Limb (tissue), 2 donors: ENCODE results near the gene TLR9.
A peak's percentile ranks its signal among the peaks of the same experiment; 100 is the strongest.

Source experiments
- DNase-seq, 2 donors: peaks; one replicate each; pipeline ENCODE4 v3.0.0-alpha.2; 2016; ENCODE audit errors: extremely low spot score in 2 of 2

Gene TLR9

GRCh38 chr3:52246728-52247408 lies 21.4 kb upstream of the TLR9 start:
- DNase-seq, result peak in 1 of 2 donors; percentile 29

GRCh38 chr3:52246264-52246620 lies 20.8 kb upstream of the TLR9 start:
- no peak for DNase-seq

GRCh38 chr3:52245322-52246263 lies 20.1 kb upstream of the TLR9 start, which contains the start of gene PPM1M:
PPM1M (plus strand) TSS chr3:52245759; CDS start chr3:52245825, 66 bp downstream.
- DNase-seq, result peak; percentile 57 to 77

GRCh38 chr3:52243791-52244628 lies 18.6 kb upstream of the TLR9 start:
- peak in 1 of 2 donors; percentile 30 for DNase-seq

GRCh38 chr3:52242039-52242438 lies 16.6 kb upstream of the TLR9 start:
- no peak for DNase-seq

GRCh38 chr3:52240886-52241370 lies 15.5 kb upstream of the TLR9 start:
- no peak for DNase-seq

GRCh38 chr3:52240059-52240885 lies 14.8 kb upstream of the TLR9 start:
- DNase-seq, result peak in 1 of 2 donors; percentile 30

GRCh38 chr3:52238761-52239701 lies 13.6 kb upstream of the TLR9 start, which contains the start of gene TWF2:
TWF2 (minus strand) TSS chr3:52239158; CDS start chr3:52239016, 142 bp downstream.
- DNase-seq, result peak; percentile 82 to 90

GRCh38 chr3:52238193-52238760 lies 12.8 kb upstream of the TLR9 start:
- DNase-seq, result no peak

GRCh38 chr3:52237657-52238172 lies 12.3 kb upstream of the TLR9 start:
- no peak for DNase-seq

GRCh38 chr3:52237006-52237656 lies 11.7 kb upstream of the TLR9 start:
- DNase-seq, result no peak

- DNase-seq, result no peak
Measured at GRCh38 chr3:52236424-52236886, 11.0 kb upstream of the TLR9 start.

- no peak for DNase-seq
Measured at GRCh38 chr3:52234516-52235447, 9.3 kb upstream of the TLR9 start.

- no peak for DNase-seq
Measured at GRCh38 chr3:52233968-52234367, 8.5 kb upstream of the TLR9 start.

- DNase-seq, result no peak
Measured at GRCh38 chr3:52233108-52233591, 7.7 kb upstream of the TLR9 start.

GRCh38 chr3:52232279-52233107 lies 7.0 kb upstream of the TLR9 start:
- no peak for DNase-seq
